SK-N-SH (cell line): Measurements from ENCODE around the gene THSD4. TPM values are rescaled to one million over a fixed set of nuclear protein-coding genes. Genes with fewer than 3 reads are reported as not detected.

Experiments
- CTCF ChIA-PET: fragments of 300-600, 350-600 bp; formaldehyde crosslinking; extraction: SDS; loops from one replicate; lab custom pipeline; 2021; lab: Yijun Ruan, JAX
- POLR2A ChIA-PET: fragments of 350-600 bp; sonication (Branson Sonifier 250); formaldehyde crosslinking; extraction: SDS; loops from one replicate; lab custom pipeline; 2020; ENCODE audit warnings: antibody characterized with exemption, inconsistent platforms; lab: Yijun Ruan, JAX
- DNase-seq: peaks from one replicate; pipeline ENCODE4 v3.0.0; 2012
- H2AFZ ChIP-seq: fragments of 200-600 bp; sonication (generic); 2 replicates; pipeline ENCODE4 v1.8.1; 2016; ENCODE audit warnings: antibody characterized with exemption, mild to moderate bottlenecking, low read depth
- H3F3A ChIP-seq: fragments of 200-600 bp; sonication (generic); replicated peaks from 2 replicates; pipeline ENCODE3; 2016; ENCODE audit warnings: antibody characterized with exemption, mild to moderate bottlenecking; ENCODE audit not compliant: insufficient read depth
- H3K27ac ChIP-seq, 2 experiments: fragments of 200-500 bp in 1 of 2; fragments of 200-600 bp in 1 of 2; sonication (Bioruptor generic) in 1 of 2; sonication (generic), shearing (Covaris generic) in 1 of 2; 2 replicates each; pipeline versions ENCODE4 v1.5.1 to v1.6.1; 2014 to 2016; ENCODE audit warnings: low read depth in 2 of 2, inconsistent platforms in 1 of 2, low read length in 1 of 2, mild to moderate bottlenecking in 1 of 2, mixed read lengths in 1 of 2
- H3K27me3 ChIP-seq: fragments of 200-600 bp; sonication (generic), shearing (Covaris generic); 2 replicates; pipeline ENCODE4 v1.6.1; 2016; ENCODE audit warnings: mixed run types; ENCODE audit not compliant: insufficient read depth
- H3K36me3 ChIP-seq, 2 experiments: fragments of 200-500 bp in 1 of 2; fragments of 200-600 bp in 1 of 2; sonication (Bioruptor generic) in 1 of 2; sonication (generic) in 1 of 2; replicated peaks in 1 of 2; 2 replicates each; pipeline versions ENCODE3 to v1.5.1; 2014 to 2016; ENCODE audit warnings: low read length in 1 of 2, mild to moderate bottlenecking in 1 of 2; ENCODE audit not compliant: insufficient read depth in 2 of 2, control insufficient read depth in 1 of 2
- H3K4me1 ChIP-seq, 2 experiments: fragments of 200-500 bp in 1 of 2; fragments of 200-600 bp in 1 of 2; sonication (Bioruptor generic) in 1 of 2; sonication (generic), shearing (Covaris generic) in 1 of 2; 2 replicates each; pipeline versions ENCODE4 v1.5.1 to v1.6.1; 2014 to 2016; ENCODE audit warnings: low read depth in 1 of 2, low read length in 1 of 2, mixed run types in 1 of 2; ENCODE audit not compliant: insufficient read depth in 2 of 2, control insufficient read depth in 1 of 2
- H3K4me2 ChIP-seq: fragments of 200-600 bp; sonication (generic), shearing (Covaris generic); 2 replicates; pipeline ENCODE4 v1.6.1; 2017; ENCODE audit warnings: mixed run types
- H3K4me3 ChIP-seq, 2 experiments: fragments of 200-500 bp in 1 of 2; fragments of 200-600 bp in 1 of 2; sonication (Bioruptor generic) in 1 of 2; sonication (generic), shearing (Covaris generic) in 1 of 2; 2 replicates each; pipeline versions ENCODE4 v1.5.1 to v1.8.1; 2014 to 2016; ENCODE audit warnings: low read depth in 2 of 2, inconsistent platforms in 1 of 2, low read length in 1 of 2, mild to moderate bottlenecking in 1 of 2, mixed read lengths in 1 of 2, moderate library complexity in 1 of 2
- H3K79me2 ChIP-seq: fragments of 200-600 bp; sonication (generic); 2 replicates; pipeline ENCODE4 v1.8.1; 2017; ENCODE audit warnings: mild to moderate bottlenecking; ENCODE audit not compliant: insufficient read depth
- H3K9ac ChIP-seq: fragments of 200-600 bp; sonication (generic); 2 replicates; pipeline ENCODE4 v1.6.1; 2017; ENCODE audit warnings: mixed run types
- H3K9me2 ChIP-seq: fragments of 200-600 bp; sonication (generic); 2 replicates; pipeline ENCODE4 v1.6.1; 2017; ENCODE audit warnings: mixed run types
- H3K9me3 ChIP-seq: fragments of 200-600 bp; sonication (generic); 2 replicates; pipeline ENCODE4 v1.6.1; 2017; ENCODE audit warnings: mixed run types, mild to moderate bottlenecking, moderate library complexity
- H4K20me1 ChIP-seq: fragments of 200-600 bp; sonication (generic); 2 replicates; pipeline ENCODE4 v1.6.1; 2017; ENCODE audit warnings: mild to moderate bottlenecking, mixed run types; ENCODE audit not compliant: insufficient read depth
- CHD2 ChIP-seq: fragments of 150-350 bp; IDR thresholded peaks from 2 replicates; pipeline ENCODE4 v1.6.1; 2018; ENCODE audit warnings: low read length; ENCODE audit not compliant: partially characterized antibody
- FOSL2 ChIP-seq: IDR thresholded peaks from 2 replicates; pipeline ENCODE4 v1.4.0; 2012; ENCODE audit warnings: low read depth, mild to moderate bottlenecking, moderate library complexity, borderline replicate concordance
- FOXM1 ChIP-seq: IDR thresholded peaks from 2 replicates; pipeline ENCODE4 v1.4.0; 2012; ENCODE audit warnings: low read depth, mild to moderate bottlenecking
- JUND ChIP-seq: IDR thresholded peaks from 2 replicates; pipeline ENCODE4 v1.4.0; 2012
- NFIC ChIP-seq: IDR thresholded peaks from 2 replicates; pipeline ENCODE4 v1.4.0; 2012; ENCODE audit warnings: borderline replicate concordance
- POLR2AphosphoS5 ChIP-seq: IDR thresholded peaks from 2 replicates; pipeline ENCODE4 v1.6.1; 2012; ENCODE audit warnings: low read depth, low read length
- RFX5 ChIP-seq: IDR thresholded peaks from 2 replicates; pipeline ENCODE4 v1.6.1; 2012; ENCODE audit warnings: mild to moderate bottlenecking, improper control_type of control experiment, low read length
- RXRA ChIP-seq: IDR thresholded peaks from 2 replicates; pipeline ENCODE4 v1.4.0; 2012; ENCODE audit warnings: low read depth, mild to moderate bottlenecking, borderline replicate concordance
- SIN3A ChIP-seq: IDR thresholded peaks from 2 replicates; pipeline ENCODE4 v1.6.1; 2012; ENCODE audit warnings: low read depth, mild to moderate bottlenecking, low read length, moderate library complexity, borderline replicate concordance
- TAF1 ChIP-seq: IDR thresholded peaks from 2 replicates; pipeline ENCODE4 v1.6.1; 2012; ENCODE audit warnings: low read depth, mild to moderate bottlenecking, low read length, moderate library complexity, borderline replicate concordance
- TCF12 ChIP-seq: IDR thresholded peaks from 2 replicates; pipeline ENCODE4 v1.4.0; 2012
- TEAD4 ChIP-seq: IDR thresholded peaks from 2 replicates; pipeline ENCODE4 v1.4.0; 2012; ENCODE audit warnings: mild to moderate bottlenecking, borderline replicate concordance; ENCODE audit not compliant: insufficient read depth
- WGBS: methylation state at CpG from one replicate; pipeline ENCODE4 v1.1.6; 2017; ENCODE audit warnings: low lambda C conversion rate; 5-methylcytosine and 5-hydroxymethylcytosine counted together
- polyA plus RNA-seq, 3 experiments: library from polyadenylated mRNA; depleted of rRNA; stranded (reverse); fragments of >200 nt; gene quantifications; 2 replicates each; pipeline ENCODE4 v1.2.3, GENCODE V29; 2012
- TF ChIP-seq, protein P1 (sequence below): IDR thresholded peaks from 2 replicates; pipeline ENCODE4 v1.4.0; 2012; ENCODE audit warnings: low read depth, borderline replicate concordance
- TF ChIP-seq, protein P2 (sequence below): IDR thresholded peaks from 2 replicates; pipeline ENCODE4 v1.4.0; 2012; ENCODE audit warnings: low read depth, borderline replicate concordance
- TF ChIP-seq, protein P3 (sequence below): IDR thresholded peaks from 2 replicates; pipeline ENCODE4 v1.4.0; 2012; ENCODE audit warnings: low read depth
- TF ChIP-seq, protein P4 (sequence below): fragments of 150-350 bp; IDR thresholded peaks from 2 replicates; pipeline ENCODE4 v1.6.1; 2017; ENCODE audit warnings: antibody characterized with exemption, low read length, low read depth, borderline replicate concordance

THSD4 gene
- polyA plus RNA-seq, 1 of the 3 experiments (the other 2 are of a cell fraction): 79.1 TPM

DNA sequence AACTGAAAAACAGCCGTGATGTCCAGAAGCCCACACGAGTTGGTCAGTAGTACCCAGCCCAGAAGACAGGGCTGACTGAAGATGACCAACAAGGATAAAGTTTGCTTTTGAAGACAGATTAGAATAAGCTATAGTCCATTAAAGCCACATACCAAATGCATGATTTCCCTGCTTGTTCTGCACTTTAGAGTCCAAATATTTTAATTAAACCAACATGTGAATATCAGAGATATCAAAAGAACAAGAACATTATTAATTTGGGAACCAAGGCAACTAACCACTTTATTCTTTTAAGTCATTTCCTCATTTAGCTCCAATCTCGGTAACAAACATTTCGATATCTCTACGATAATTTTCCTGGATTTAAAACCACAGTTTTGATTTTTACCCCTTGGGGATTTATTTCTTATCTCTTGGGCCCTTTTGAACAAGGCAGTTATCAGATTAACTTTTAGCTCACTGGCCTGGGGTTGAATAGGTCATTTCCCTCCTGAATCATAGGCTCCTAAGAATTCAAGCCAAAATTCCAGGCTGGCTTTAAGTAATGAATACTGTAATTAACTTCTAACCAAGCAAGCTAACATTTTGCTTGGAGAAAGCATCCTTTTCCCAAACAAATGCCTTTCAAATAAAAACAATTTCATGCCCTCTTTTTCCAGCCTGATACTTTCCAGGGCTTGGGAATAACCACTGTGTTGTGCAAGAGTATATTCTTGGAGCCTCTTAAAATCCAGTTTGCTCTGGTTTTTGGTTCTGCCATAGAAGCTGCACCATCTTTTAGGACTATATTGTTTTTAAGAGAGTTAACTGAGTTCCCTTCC lies 592.2 kb downstream of the THSD4 start (continued):
- TF ChIP-seq, protein P1, sequence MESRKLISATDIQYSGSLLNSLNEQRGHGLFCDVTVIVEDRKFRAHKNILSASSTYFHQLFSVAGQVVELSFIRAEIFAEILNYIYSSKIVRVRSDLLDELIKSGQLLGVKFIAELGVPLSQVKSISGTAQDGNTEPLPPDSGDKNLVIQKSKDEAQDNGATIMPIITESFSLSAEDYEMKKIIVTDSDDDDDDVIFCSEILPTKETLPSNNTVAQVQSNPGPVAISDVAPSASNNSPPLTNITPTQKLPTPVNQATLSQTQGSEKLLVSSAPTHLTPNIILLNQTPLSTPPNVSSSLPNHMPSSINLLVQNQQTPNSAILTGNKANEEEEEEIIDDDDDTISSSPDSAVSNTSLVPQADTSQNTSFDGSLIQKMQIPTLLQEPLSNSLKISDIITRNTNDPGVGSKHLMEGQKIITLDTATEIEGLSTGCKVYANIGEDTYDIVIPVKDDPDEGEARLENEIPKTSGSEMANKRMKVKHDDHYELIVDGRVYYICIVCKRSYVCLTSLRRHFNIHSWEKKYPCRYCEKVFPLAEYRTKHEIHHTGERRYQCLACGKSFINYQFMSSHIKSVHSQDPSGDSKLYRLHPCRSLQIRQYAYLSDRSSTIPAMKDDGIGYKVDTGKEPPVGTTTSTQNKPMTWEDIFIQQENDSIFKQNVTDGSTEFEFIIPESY: 0 out of 2 replicates have a peak, but pooled peaks have one; percentile 18
- TF ChIP-seq, protein P2, sequence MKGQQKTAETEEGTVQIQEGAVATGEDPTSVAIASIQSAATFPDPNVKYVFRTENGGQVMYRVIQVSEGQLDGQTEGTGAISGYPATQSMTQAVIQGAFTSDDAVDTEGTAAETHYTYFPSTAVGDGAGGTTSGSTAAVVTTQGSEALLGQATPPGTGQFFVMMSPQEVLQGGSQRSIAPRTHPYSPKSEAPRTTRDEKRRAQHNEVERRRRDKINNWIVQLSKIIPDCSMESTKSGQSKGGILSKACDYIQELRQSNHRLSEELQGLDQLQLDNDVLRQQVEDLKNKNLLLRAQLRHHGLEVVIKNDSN: no peak
- no peak for TF ChIP-seq SIN3A
- TF ChIP-seq, protein P3, sequence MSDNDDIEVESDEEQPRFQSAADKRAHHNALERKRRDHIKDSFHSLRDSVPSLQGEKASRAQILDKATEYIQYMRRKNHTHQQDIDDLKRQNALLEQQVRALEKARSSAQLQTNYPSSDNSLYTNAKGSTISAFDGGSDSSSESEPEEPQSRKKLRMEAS: no peak
- peak; percentile 85 for TF ChIP-seq NFIC
- peak; percentile 91 for TF ChIP-seq TCF12
- peak; percentile 90 for TF ChIP-seq RXRA
- TF ChIP-seq FOXM1: peak; percentile 70; the same call in 1 of the 2 replicates
- peak; percentile 53; the same call in 1 of the 2 replicates for TF ChIP-seq FOSL2

DNA sequence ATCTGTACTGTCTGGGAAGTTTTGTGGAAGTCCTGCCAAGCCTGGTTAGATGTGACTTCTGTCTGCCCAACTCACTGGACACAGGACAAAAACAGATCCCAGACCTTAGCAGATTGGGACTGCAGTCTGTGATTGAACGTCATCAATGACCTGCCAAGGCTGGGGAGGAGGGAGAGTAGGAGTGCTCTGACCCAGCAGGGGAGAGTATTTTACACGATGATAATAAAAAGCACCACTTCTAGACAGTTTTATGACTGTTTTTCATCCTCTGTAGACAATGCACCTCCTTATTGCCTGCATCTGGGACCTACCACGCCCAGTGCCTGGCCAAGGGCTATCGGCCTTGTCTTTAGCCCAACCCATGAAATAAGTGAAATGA lies 592.8 kb downstream of the THSD4 start:
- CTCF ChIA-PET: no interaction called here
- peak overlapping the region; percentile 38; the same call in 1 of the 2 replicates for H3K9ac ChIP-seq
- POLR2A ChIA-PET: no interaction called here
- H3K79me2 ChIP-seq: no peaks in the 10 kb centered on the region
- H4K20me1 ChIP-seq: no peaks in the 10 kb centered on the region
- no peak for DNase-seq
- no peak overlapping the region for H2AFZ ChIP-seq
- peak overlapping the region; percentile 89 to 95 for H3K27ac ChIP-seq
- WGBS: 41% methylated on average over 4 of the region's 4 CpGs
- H3K4me2 ChIP-seq: peak overlapping the region; percentile 56
- peaks cover 26% of the 10 kb centered on the region for H3F3A ChIP-seq
- H3K27me3 ChIP-seq: no peaks in the 10 kb centered on the region
- H3K36me3 ChIP-seq: peaks cover 0 to 7% of the 10 kb centered on the region in 2 experiments
- H3K9me2 ChIP-seq: no peaks in the 10 kb centered on the region
- peaks cover 21 to 37% of the 10 kb centered on the region in 2 experiments for H3K4me1 ChIP-seq
- no peaks in the 10 kb centered on the region for H3K9me3 ChIP-seq
- no peak for TF ChIP-seq RFX5
- TF ChIP-seq, protein P4, sequence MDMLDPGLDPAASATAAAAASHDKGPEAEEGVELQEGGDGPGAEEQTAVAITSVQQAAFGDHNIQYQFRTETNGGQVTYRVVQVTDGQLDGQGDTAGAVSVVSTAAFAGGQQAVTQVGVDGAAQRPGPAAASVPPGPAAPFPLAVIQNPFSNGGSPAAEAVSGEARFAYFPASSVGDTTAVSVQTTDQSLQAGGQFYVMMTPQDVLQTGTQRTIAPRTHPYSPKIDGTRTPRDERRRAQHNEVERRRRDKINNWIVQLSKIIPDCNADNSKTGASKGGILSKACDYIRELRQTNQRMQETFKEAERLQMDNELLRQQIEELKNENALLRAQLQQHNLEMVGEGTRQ: no peak
- TF ChIP-seq CHD2: no peak
- TF ChIP-seq TEAD4: no peak
- no peak for TF ChIP-seq POLR2AphosphoS5
- TF ChIP-seq TAF1: no peak
- TF ChIP-seq JUND: no peak
- no peak overlapping the region for H3K4me3 ChIP-seq
